HepG2 (cell line): ENCODE measurements around the gene TARS3. TPM values are rescaled to one million over a fixed set of nuclear protein-coding genes. Genes with fewer than 3 reads are reported as not detected.

Source experiments
- CREBL2 ChIP-seq: sonication (generic); formaldehyde crosslinking; IDR thresholded peaks from 2 replicates; pipeline ENCODE4 v1.8.1; 2023; ENCODE audit warnings: missing genetic modification reagents, mild to moderate bottlenecking, borderline replicate concordance
- DR1 ChIP-seq: sonication (generic); formaldehyde crosslinking; IDR thresholded peaks from 2 replicates; pipeline ENCODE4 v1.8.0; 2021; ENCODE audit warnings: mild to moderate bottlenecking, missing genetic modification reagents, inconsistent platforms
- FOXC1 ChIP-seq: sonication (generic); formaldehyde crosslinking; IDR thresholded peaks from 2 replicates; pipeline ENCODE4 v1.8.0; 2022; ENCODE audit warnings: mild to moderate bottlenecking, missing genetic modification reagents, borderline replicate concordance
- HIC2 ChIP-seq: sonication (generic); formaldehyde crosslinking; IDR thresholded peaks from 2 replicates; pipeline ENCODE4 v1.9.0; 2022; ENCODE audit warnings: low read depth, missing genetic modification reagents
- KDM3A ChIP-seq: IDR thresholded peaks from 2 replicates; pipeline ENCODE4 v1.6.1; 2018; ENCODE audit warnings: low read depth, missing compliant biosample characterization
- MED8 ChIP-seq: sonication (generic); formaldehyde crosslinking; IDR thresholded peaks from 2 replicates; pipeline ENCODE4 v1.8.1; 2023; ENCODE audit warnings: mild to moderate bottlenecking, missing genetic modification reagents; ENCODE audit not compliant: insufficient replicate concordance
- PAX8 ChIP-seq: sonication (generic); formaldehyde crosslinking; IDR thresholded peaks from 2 replicates; pipeline ENCODE4 v1.8.0; 2022; ENCODE audit warnings: mild to moderate bottlenecking, missing genetic modification reagents, borderline replicate concordance
- PHF8 ChIP-seq: sonication (generic); formaldehyde crosslinking; IDR thresholded peaks from 2 replicates; pipeline ENCODE4 v1.5.0; 2020; ENCODE audit warnings: missing genetic modification reagents
- RELA ChIP-seq: sonication (generic); formaldehyde crosslinking; IDR thresholded peaks from 2 replicates; pipeline ENCODE4 v1.4.0; 2020; ENCODE audit warnings: missing genetic modification reagents
- SNAI1 ChIP-seq: sonication (generic); formaldehyde crosslinking; IDR thresholded peaks from 2 replicates; pipeline ENCODE4 v1.5.0; 2020; ENCODE audit warnings: mild to moderate bottlenecking, missing genetic modification reagents, borderline replicate concordance
- TEAD3 ChIP-seq: optimal IDR thresholded peaks from 2 replicates; pipeline ENCODE3; 2016; ENCODE audit warnings: borderline replicate concordance
- ZBTB3 ChIP-seq: sonication (generic); formaldehyde crosslinking; IDR thresholded peaks from 2 replicates; pipeline ENCODE4 v1.4.0; 2020; ENCODE audit warnings: low read depth, mild to moderate bottlenecking, moderate library complexity, missing genetic modification reagents, borderline replicate concordance
- ZHX1 ChIP-seq: sonication (generic); formaldehyde crosslinking; IDR thresholded peaks from 2 replicates; pipeline ENCODE4 v1.8.1; 2022; ENCODE audit warnings: low read depth, mild to moderate bottlenecking, missing genetic modification reagents
- ZNF30 ChIP-seq: sonication (generic); formaldehyde crosslinking; IDR thresholded peaks from 2 replicates; pipeline ENCODE4 v1.5.0; 2020; ENCODE audit warnings: mild to moderate bottlenecking, missing genetic modification reagents
- polyA plus RNA-seq, 8 experiments: library from polyadenylated mRNA; depleted of rRNA in 3 of 8; stranded (reverse) in 7 of 8; unstranded in 1 of 8; fragments of >200 nt; fragmentation: Illumina TruSeq in 4 of 8; extraction: Trizol in 4 of 8; gene quantifications; 2 replicates each; pipeline versions ENCODE4 v1.2.1 to v1.2.3, GENCODE V29; 2011 to 2016; ENCODE audit warnings: low read depth in 4 of 8, missing spikeins in 1 of 8, mixed read lengths in 1 of 8; ENCODE audit not compliant: insufficient read depth in 1 of 8
- total RNA-seq, 5 experiments: library from RNA; depleted of rRNA; stranded (reverse); fragments of >200 nt; fragmentation: Illumina TruSeq; extraction: Trizol; gene quantifications; 2 replicates each; pipeline ENCODE4 v1.2.3, GENCODE V29; 2016; ENCODE audit warnings: low read depth in 1 of 5
- TF ChIP-seq, protein P1 (sequence below): sonication (generic); formaldehyde crosslinking; IDR thresholded peaks from 2 replicates; pipeline ENCODE4 v1.9.0; 2022; ENCODE audit warnings: missing genetic modification reagents, mild to moderate bottlenecking, borderline replicate concordance
- TF ChIP-seq, protein P2 (sequence below): sonication (generic); formaldehyde crosslinking; IDR thresholded peaks from 2 replicates; pipeline ENCODE4 v1.9.0; 2021; ENCODE audit warnings: missing genetic modification reagents, mild to moderate bottlenecking, borderline replicate concordance
- TF ChIP-seq, protein P3 (sequence below): sonication (generic); formaldehyde crosslinking; conservative IDR thresholded peaks from 2 replicates; pipeline ENCODE4 v1.4.0; 2020; ENCODE audit warnings: missing genetic modification reagents

Gene TARS3
- total and polyA plus RNA-seq, 2 of the 13 experiments (the other 11 are each of a cell fraction or from before 2014, with no cell fraction given) = 4.1 to 11.7 TPM

GRCh38 chr15:101652098-101652785 lies 72.0 kb downstream of the TARS3 start, which contains the start of gene TM2D3 (continued):
- TF ChIP-seq, protein P1, sequence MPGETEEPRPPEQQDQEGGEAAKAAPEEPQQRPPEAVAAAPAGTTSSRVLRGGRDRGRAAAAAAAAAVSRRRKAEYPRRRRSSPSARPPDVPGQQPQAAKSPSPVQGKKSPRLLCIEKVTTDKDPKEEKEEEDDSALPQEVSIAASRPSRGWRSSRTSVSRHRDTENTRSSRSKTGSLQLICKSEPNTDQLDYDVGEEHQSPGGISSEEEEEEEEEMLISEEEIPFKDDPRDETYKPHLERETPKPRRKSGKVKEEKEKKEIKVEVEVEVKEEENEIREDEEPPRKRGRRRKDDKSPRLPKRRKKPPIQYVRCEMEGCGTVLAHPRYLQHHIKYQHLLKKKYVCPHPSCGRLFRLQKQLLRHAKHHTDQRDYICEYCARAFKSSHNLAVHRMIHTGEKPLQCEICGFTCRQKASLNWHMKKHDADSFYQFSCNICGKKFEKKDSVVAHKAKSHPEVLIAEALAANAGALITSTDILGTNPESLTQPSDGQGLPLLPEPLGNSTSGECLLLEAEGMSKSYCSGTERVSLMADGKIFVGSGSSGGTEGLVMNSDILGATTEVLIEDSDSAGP (CRISPR knock-in tag) = peak; percentile 84; the same call in 1 of the 2 replicates
- 0 out of 2 replicates have a peak, but pooled peaks have one; percentile 61 for TF ChIP-seq ZBTB3 (CRISPR knock-in tag)
- peak; percentile 89; the same call in 1 of the 2 replicates for TF ChIP-seq FOXC1 (CRISPR knock-in tag)
- TF ChIP-seq HIC2 (CRISPR knock-in tag) = peak; percentile 45
- TF ChIP-seq SNAI1 (CRISPR knock-in tag) = peak; percentile 50; the same call in 1 of the 2 replicates
- TF ChIP-seq MED8 = peak; percentile 71
- peak; percentile 98 for TF ChIP-seq PHF8 (CRISPR knock-in tag)
- TF ChIP-seq DR1 (CRISPR knock-in tag) = peak; percentile 81
- peak; percentile 66; the same call in 1 of the 2 replicates for TF ChIP-seq CREBL2 (CRISPR knock-in tag)
- TF ChIP-seq RELA = no peak; the same call in 1 of the 2 replicates
- TF ChIP-seq, protein P2, sequence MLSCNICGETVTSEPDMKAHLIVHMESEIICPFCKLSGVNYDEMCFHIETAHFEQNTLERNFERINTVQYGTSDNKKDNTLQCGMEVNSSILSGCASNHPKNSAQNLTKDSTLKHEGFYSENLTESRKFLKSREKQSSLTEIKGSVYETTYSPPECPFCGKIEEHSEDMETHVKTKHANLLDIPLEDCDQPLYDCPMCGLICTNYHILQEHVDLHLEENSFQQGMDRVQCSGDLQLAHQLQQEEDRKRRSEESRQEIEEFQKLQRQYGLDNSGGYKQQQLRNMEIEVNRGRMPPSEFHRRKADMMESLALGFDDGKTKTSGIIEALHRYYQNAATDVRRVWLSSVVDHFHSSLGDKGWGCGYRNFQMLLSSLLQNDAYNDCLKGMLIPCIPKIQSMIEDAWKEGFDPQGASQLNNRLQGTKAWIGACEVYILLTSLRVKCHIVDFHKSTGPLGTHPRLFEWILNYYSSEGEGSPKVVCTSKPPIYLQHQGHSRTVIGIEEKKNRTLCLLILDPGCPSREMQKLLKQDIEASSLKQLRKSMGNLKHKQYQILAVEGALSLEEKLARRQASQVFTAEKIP (CRISPR knock-in tag) = no peak
- no peak for TF ChIP-seq ZNF30 (CRISPR knock-in tag)
- TF ChIP-seq, protein P3, sequence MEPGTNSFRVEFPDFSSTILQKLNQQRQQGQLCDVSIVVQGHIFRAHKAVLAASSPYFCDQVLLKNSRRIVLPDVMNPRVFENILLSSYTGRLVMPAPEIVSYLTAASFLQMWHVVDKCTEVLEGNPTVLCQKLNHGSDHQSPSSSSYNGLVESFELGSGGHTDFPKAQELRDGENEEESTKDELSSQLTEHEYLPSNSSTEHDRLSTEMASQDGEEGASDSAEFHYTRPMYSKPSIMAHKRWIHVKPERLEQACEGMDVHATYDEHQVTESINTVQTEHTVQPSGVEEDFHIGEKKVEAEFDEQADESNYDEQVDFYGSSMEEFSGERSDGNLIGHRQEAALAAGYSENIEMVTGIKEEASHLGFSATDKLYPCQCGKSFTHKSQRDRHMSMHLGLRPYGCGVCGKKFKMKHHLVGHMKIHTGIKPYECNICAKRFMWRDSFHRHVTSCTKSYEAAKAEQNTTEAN (CRISPR knock-in tag) = no peak
- peak; percentile 69; the same call in 1 of the 2 replicates for TF ChIP-seq KDM3A (CRISPR knock-in tag)
- TF ChIP-seq PAX8 (CRISPR knock-in tag) = no peak
- no peak; the same call in none of the 2 replicates for TF ChIP-seq ZHX1 (CRISPR knock-in tag)
- TF ChIP-seq TEAD3 (CRISPR knock-in tag) = peak; percentile 59
